ENCODE data around the gene SCARB1. TPM values are rescaled to one million over a fixed set of nuclear protein-coding genes. Genes with fewer than 3 reads are reported as not detected.
A peak's percentile ranks its signal among the peaks of the same experiment; 100 is the strongest.

Gene SCARB1
- total RNA-seq, 1 experiment from 2014 or later, result 106 TPM

DNA sequence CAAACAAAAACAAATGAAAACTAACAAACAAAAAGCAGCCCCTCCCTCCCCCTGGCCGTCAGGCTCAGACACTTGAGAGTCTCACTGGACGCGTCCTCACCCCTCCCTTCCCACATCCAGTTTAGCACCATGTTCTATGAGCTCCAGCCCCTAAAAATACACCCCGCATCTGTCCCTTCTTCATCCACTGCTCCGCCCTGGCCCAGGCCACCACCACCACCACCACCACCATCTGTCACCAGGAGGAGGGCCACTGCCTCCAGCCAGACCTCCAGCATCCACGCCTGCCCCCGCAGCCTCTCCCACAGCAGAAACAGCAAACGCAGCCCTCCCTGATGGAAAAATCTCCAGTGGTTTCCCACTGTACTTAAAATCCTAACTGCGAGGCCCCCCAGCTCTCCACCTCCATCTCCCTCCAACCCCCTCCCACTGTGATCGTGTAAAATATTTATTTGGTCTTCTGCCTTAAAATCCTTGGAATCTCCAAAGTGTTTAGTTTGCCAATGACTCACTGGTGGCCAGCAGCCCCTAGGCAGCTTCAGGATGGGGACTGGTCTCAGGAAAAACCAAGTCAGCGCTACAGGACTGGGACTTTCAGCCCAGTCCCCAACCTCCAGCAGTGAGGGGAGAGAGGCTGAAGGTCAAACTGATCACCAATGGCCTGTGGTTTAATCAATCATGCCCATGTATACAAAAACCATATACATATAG, 95.1 kb downstream of the SCARB1 start:
- CTCF ChIA-PET, result no interaction called here
- no TSS peak for BruUV-seq (replicated peaks)
- POLR2A ChIA-PET, result interaction anchor here (0.6 kb wide), 1 partner anchor 14 kb away, joined by 3 read pairs; no protein-coding TSS in a partner anchor
- peaks cover 10% of the 10 kb centered on the region for H3K9me3 ChIP-seq
- no peak overlapping the region for H3K4me3 ChIP-seq (ENCODE audit: low read depth, low read length)
- Mint-ChIP-seq H3K27me3 (ENCODE audit: insufficient read depth, unreplicated experiment) (no peaks in the 10 kb centered on the region), H3K4me1 (ENCODE audit: low read depth, unreplicated experiment) (peaks cover 43% of the 10 kb centered on the region), H3K27ac (ENCODE audit: unreplicated experiment) (peak overlapping the region; percentile 39), H3K9me3 (ENCODE audit: unreplicated experiment) (peaks cover 18% of the 10 kb centered on the region), H3K36me3 (ENCODE audit: insufficient read depth, unreplicated experiment) (no peaks in the 10 kb centered on the region), H3K4me3 (ENCODE audit: unreplicated experiment) (no peak overlapping the region)
- no peaks in the 10 kb centered on the region for H3K27me3 ChIP-seq (replicated peaks; ENCODE audit: control insufficient read depth, insufficient read depth, low read length)
- H3K4me1 ChIP-seq, result peaks cover 22% of the 10 kb centered on the region; the same call in 1 of the 2 replicates
- DNase-seq, result no peak
- intact Hi-C loops (cut with micrococcal nuclease; ENCODE audit: unreplicated experiment), result loop anchor here (5.0 to 10.0 kb wide), 2 partner anchors 86 to 534 kb away; no protein-coding TSS in a partner anchor
- no peak for TF ChIP-seq CTCF (IDR thresholded peaks at IDR 0.05; ENCODE audit: insufficient read depth in 1 of 2, low read depth in 1 of 2, low read length in 1 of 2, severe bottlenecking in 1 of 2, unreplicated experiment in 1 of 2)
- no peaks in the 10 kb centered on the region for H3K36me3 ChIP-seq (ENCODE audit: control insufficient read depth, insufficient read depth, low read length)

GRCh38 chr12:124767066-124767821, 96.4 kb downstream of the SCARB1 start:
- Histone ChIP-seq H3K36me3 (ENCODE audit: control insufficient read depth, insufficient read depth, low read length) (no peaks in the 10 kb centered on the region), H3K9me3 (peaks cover 10% of the 10 kb centered on the region), H3K4me3 (ENCODE audit: low read depth, low read length) (no peak overlapping the region), H3K27me3 (replicated peaks; ENCODE audit: control insufficient read depth, insufficient read depth, low read length) (no peaks in the 10 kb centered on the region), H3K4me1 (peaks cover 19% of the 10 kb centered on the region; the same call in 1 of the 2 replicates)
- ChIA-PET POLR2A (no interaction called here), CTCF (interaction anchor here (0.6 kb wide), 1 partner anchor 31 kb away, joined by 4 read pairs; no protein-coding TSS in a partner anchor)
- H3K27me3 Mint-ChIP-seq (ENCODE audit: insufficient read depth, unreplicated experiment), result no peaks in the 10 kb centered on the region
- intact Hi-C loops (cut with micrococcal nuclease; ENCODE audit: unreplicated experiment), result loop anchor here (2.0 to 10.0 kb wide), 3 partner anchors 85 to 532 kb away; no protein-coding TSS in a partner anchor
- BruUV-seq (replicated peaks), result no TSS peak
- peak; percentile 74 to 88 for DNase-seq
- H3K4me3 Mint-ChIP-seq (ENCODE audit: unreplicated experiment), result no peak overlapping the region
- peaks cover 18% of the 10 kb centered on the region for H3K9me3 Mint-ChIP-seq (ENCODE audit: unreplicated experiment)
- H3K27ac Mint-ChIP-seq (ENCODE audit: unreplicated experiment), result no peak overlapping the region
- peaks cover 36% of the 10 kb centered on the region for H3K4me1 Mint-ChIP-seq (ENCODE audit: low read depth, unreplicated experiment)
- H3K36me3 Mint-ChIP-seq (ENCODE audit: insufficient read depth, unreplicated experiment), result no peaks in the 10 kb centered on the region
- peak; percentile 93 to 99 for TF ChIP-seq CTCF (IDR thresholded peaks at IDR 0.05; ENCODE audit: insufficient read depth in 1 of 2, low read depth in 1 of 2, low read length in 1 of 2, severe bottlenecking in 1 of 2, unreplicated experiment in 1 of 2)

- Histone ChIP-seq H3K36me3 (ENCODE audit: control insufficient read depth, insufficient read depth, low read length) (no peaks in the 10 kb centered on the region), H3K9me3 (peaks cover 10% of the 10 kb centered on the region), H3K4me1 (peaks cover 14% of the 10 kb centered on the region; the same call in 1 of the 2 replicates), H3K27me3 (replicated peaks; ENCODE audit: control insufficient read depth, insufficient read depth, low read length) (no peaks in the 10 kb centered on the region), H3K4me3 (ENCODE audit: low read depth, low read length) (no peak overlapping the region)
- Mint-ChIP-seq H3K27ac (ENCODE audit: unreplicated experiment) (no peak overlapping the region), H3K4me3 (ENCODE audit: unreplicated experiment) (no peak overlapping the region), H3K36me3 (ENCODE audit: insufficient read depth, unreplicated experiment) (no peaks in the 10 kb centered on the region), H3K4me1 (ENCODE audit: low read depth, unreplicated experiment) (peaks cover 31% of the 10 kb centered on the region), H3K27me3 (ENCODE audit: insufficient read depth, unreplicated experiment) (no peaks in the 10 kb centered on the region), H3K9me3 (ENCODE audit: unreplicated experiment) (peaks cover 18% of the 10 kb centered on the region)
- no TSS peak for BruUV-seq (replicated peaks)
- intact Hi-C loops (cut with micrococcal nuclease; ENCODE audit: unreplicated experiment), result loop anchor here (2.0 to 10.0 kb wide), 3 partner anchors 84 to 532 kb away; no protein-coding TSS in a partner anchor
- POLR2A ChIA-PET, result no interaction called here
- no peak for DNase-seq
- TF ChIP-seq CTCF (IDR thresholded peaks at IDR 0.05; ENCODE audit: insufficient read depth in 1 of 2, low read depth in 1 of 2, low read length in 1 of 2, severe bottlenecking in 1 of 2, unreplicated experiment in 1 of 2), result no peak
- CTCF ChIA-PET, result interaction anchor here (0.6 kb wide), 1 partner anchor 31 kb away, joined by 4 read pairs; no protein-coding TSS in a partner anchor
Measured at GRCh38 chr12:124766727-124767065, 97.0 kb downstream of the SCARB1 start.
